Non-pigmented ciliary epithelial cell (primary cell): ENCODE results near the gene WNT2B.
A peak's percentile ranks its signal among the peaks of the same experiment; 100 is the strongest.

Source experiments
- DNase-seq: peaks from one replicate; pipeline ENCODE4 v3.0.0-alpha.2; 2010; ENCODE audit warnings: low read depth

Gene WNT2B

GRCh38 chr1:112504661-112505399, 3.9 kb upstream of the WNT2B start:
- no peak for DNase-seq

GRCh38 chr1:112505400-112505785, 3.4 kb upstream of the WNT2B start:
- no peak for DNase-seq

DNA sequence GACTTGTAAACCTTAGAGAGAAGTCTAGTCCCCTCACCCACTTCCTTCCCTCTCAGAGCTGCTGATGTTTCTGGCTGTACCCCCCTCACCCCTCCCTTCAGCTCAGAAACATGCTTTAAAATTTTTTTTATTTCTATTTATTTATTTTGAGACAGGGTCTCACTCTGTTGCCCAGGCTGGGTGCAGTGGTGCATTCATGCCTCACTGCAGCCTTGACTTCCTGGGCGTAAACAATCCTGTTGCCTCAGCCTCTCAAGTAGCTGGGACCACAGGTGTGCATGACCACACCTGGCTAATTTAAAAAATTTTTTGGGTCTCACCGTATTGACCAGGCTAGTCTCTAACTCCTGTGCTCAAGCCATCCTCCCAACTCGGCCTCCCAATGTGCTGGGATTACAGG, 2.9 kb upstream of the WNT2B start:
- no peak for DNase-seq

DNA sequence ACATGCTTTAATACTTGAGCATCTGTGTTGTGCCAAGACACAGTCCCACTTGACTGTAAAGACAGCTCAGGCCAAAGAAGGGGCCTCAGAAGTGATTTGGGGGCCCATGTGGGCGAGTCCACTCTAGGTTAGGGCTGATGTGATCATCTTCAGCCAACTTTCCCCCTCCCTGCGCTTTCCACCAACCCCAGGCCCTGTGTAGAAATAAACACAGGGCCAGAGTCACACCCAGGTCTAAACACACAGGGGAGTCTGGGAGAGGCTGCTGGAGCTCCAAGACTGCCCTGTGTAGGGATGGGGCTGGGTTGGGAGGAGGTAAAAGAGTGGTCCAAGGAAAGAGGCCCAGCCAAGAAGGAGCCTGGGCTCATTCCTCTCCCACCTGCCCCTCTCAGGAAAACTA, 2.5 kb upstream of the WNT2B start:
- no peak for DNase-seq

DNA sequence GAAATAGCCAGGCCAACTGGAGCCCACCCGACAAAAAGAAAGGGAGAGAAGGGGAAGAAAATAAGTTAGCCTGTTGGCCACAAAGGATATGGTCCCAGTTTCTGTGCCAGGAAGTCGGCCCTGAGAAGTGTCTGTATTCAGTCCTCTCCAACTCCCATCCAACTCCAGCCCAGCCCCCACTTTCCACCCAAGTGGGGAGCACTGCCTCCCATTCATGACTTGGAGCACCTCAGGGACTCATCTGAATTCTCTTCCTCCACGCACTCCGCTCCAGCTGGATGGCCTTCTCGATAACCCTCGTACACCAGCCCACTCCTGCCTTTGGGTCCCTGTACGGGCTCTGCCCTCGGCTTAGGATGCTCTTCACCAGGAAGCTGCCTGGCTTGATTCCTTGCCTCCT, 2.0 kb upstream of the WNT2B start:
- no peak for DNase-seq

DNA sequence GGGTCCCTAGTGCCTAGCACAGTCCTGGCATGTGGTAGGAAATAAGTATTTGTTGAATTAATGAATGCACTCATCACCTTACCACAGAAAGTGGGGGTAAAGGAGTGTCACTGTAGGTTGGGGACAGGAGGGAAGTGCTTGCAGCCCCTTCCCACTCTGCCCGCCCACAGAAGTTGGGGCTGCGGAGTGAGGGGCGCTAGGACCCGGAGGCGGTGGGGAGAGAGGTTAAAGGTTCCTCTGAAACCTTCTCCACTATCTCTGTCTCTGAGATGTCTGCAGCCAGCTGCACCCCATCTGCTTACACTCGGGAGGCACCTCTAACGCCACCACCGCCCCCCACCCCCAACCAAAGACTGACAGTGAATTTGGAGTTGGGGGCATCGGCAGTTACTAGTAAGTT, 1.4 kb upstream of the WNT2B start:
- DNase-seq: no peak

DNA sequence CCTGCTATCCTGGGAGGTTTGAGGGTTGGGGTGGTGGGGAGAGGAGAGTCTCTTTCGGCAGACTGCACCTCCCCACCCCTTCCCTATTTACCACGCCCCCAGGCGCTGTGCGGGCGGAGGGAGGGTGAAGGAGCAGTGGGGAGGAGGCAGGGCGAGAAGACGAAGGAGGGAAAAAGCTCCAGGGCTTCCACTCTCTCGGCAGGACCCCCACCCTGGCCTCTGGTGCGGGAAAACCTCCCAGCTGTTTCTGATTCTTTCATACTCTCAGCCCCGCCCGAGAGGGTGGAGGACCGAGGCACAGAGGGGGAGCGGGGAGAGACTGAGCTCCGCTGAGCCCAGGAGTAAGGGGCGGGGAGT, 866 bp upstream of the WNT2B start:
- no peak for DNase-seq

DNA sequence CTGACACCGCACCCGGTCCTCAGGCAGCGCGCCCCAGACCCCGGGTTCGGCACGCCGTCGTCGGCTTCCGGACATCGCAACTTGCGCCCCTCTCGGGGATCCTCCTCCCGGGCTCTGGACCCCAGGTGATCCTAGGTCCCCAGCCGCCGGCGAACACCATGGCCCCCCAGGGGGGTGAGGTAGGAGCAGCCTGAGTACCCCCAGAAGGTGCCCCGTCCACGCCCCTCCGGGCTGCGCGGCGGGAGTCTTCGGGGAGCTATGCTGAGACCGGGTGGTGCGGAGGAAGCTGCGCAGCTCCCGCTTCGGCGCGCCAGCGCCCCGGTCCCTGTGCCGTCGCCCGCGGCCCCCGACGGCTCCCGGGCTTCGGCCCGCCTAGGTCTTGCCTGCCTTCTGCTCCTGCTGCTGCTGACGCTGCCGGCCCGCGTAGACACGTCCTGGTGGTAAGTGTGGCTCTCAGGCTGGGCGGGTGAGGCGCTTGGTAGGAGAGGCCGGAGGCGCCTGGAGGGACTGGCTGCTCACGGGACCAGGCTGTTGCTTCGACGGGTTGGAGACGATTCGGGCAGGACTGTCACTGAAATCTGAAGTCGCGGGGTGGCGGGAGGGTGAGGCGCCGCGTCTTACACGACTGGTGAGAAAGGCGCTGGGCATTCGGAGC, 367 bp downstream of the WNT2B start:
- DNase-seq: no peak

DNA sequence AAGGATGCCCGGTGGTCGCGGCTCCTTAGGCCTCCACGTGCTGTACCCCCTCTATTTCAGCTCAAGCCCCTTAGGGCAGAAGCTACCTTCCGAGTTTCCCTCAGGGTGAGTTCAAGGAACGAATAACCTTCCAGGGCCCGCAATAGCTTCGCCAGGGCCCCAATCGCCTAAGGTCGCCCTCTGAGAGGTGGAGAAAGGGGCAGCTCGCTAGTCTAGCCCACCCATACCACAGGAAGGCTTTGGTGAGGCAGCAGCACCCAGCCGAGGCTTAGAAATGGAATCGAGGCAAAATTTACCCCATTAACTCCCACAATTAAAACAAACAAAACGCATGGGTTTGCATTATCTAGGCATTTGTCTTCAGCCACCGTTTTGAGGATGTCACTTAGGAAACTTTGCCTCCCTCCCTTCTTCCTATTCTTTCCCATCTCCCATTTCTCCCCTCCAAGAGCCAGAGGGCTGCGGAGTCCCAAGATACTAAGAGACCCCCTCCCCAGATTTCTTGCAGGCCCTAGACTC, 954 bp downstream of the WNT2B start:
- no peak for DNase-seq

DNA sequence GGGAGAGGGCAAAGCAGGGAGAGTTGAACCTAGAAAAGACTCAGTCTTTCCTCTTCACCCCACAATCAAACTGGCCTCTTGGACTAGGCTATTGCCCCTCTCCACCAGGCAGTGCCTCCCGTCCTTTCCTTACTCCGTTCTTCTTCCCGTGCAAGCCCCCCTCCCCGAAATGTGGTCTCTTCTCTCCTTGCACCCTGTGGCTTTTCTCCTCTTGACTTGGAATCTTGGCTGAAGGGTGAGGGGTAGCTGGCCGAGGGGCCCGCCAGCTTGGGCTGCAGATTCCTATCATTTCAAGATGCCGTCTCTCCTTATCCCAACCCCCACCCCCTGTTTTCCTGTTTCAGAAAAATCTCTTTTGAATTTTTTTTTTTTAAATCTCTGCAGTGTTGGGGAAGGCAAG, 1.6 kb downstream of the WNT2B start:
- DNase-seq: no peak

- DNase-seq: no peak
These were observed 3.1 kb downstream of the WNT2B start for GRCh38 chr1:112511897-112512296.

DNA sequence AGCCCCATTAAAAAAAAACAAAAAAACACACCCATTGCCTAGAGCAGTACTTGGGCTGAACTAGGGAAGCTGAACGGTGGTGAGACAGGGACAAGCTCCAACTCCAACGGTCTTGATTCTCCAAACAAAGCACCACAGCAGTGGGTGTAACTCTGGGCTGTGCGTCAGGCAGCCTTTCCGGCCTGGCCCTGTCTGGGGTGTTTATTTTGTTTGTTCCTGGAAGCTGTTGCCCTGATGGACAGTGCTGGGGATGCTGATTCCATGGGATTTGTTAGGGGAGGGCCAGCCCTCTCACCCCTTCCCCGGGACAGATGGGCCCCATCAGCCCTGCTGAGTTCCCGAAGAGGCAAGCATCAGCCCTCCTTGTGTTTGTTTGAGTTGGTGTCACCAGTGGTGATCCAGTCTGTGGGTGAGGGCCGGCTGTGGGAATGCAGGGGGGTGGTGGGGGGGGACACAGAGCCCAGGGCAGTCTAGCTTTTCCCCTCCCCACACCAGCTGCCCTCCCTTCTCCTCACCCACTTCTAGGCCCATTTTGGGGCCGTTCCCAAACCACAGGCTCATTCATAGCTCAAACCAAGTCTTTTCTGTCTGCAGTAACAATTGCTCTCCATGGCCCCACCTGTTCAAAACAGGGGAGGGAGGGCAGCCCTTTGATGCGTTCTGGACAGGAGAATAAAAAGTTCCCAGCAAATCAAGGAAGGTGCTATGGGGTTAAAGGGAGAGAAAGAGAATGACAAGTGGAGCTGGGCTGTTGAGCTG, 4.5 kb downstream of the WNT2B start:
- no peak for DNase-seq

DNA sequence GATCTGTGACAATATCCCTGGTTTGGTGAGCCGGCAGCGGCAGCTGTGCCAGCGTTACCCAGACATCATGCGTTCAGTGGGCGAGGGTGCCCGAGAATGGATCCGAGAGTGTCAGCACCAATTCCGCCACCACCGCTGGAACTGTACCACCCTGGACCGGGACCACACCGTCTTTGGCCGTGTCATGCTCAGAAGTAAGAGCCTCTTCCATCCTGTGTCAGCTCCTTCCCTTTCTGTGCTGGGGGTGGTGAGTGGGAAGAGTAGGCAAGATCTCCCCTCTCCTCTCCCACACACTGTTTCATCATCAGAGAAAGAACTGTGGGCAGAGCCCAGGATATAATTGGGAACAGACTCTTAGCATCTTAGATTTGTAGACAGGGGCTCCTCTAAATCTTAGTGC, 6.1 kb downstream of the WNT2B start:
- no peak for DNase-seq

DNA sequence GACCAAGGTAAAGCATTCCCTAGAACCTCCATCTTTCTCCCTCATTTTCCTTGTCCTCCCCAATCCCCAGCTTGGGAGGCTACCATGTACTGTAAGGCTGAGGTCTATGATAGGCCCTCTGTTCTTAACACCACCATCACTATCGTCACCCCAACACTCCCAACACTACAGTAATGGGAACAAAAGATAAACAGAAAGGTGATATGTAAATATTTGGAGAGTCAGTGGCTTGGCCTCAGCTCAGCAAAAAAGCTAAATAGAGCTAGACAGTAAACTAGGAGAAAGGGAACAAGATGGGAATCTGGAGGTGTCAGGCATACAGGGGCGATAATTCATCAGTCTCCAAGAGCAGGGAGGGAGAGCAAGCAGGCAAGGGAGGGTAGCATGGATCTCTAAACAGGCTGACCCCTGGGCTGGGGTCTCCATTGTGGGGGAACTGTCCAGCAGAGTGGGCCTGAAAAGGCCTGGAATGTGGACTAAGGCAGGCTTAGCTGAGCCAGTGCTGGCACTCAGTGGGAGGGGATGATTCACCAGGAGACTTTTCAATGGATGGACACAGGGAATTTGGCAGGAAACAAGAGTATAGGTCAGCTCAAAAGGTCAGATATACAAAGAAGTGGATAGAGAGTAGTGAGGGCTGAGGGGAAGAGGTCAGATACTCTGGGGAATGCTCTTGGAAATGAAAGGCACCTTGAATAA, 6.7 kb downstream of the WNT2B start:
- DNase-seq: no peak

- DNase-seq: no peak
These were observed 7.4 kb downstream of the WNT2B start for GRCh38 chr1:112516141-112516540.

DNA sequence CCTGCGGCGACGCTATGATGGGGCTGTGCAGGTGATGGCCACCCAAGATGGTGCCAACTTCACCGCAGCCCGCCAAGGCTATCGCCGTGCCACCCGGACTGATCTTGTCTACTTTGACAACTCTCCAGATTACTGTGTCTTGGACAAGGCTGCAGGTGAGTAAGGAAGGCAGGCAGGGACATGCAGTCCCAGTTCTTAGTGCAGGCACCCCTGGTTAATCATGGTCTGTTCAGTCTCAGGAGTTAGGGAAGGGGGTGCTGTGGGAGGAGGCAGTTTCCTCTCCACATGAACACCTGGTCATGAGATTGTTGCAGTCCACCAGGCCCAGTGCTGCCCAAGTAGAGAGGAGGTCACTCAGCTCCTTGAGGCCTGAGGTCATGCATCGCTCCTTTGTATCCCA, 8.5 kb downstream of the WNT2B start:
- DNase-seq: no peak

DNA sequence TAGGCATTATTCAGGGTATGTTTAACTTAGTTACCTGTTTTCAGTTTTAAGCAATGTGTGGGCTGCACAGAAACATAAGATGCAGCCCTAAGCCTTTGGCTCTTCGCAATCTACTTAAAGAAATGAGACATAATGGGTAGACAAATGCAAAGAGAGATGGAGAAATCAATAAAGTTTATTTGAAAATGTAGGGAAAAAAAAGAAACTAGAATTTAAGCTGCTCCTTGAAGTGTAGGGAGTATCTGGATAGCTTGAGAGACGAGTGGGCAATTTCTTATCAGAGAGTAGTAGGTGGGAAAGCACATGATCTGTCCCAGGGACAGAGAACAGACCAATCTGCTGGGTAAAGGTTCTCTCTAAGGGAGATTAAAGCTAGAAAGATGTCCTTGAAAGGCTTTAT, 8.9 kb downstream of the WNT2B start:
- DNase-seq: no peak

DNA sequence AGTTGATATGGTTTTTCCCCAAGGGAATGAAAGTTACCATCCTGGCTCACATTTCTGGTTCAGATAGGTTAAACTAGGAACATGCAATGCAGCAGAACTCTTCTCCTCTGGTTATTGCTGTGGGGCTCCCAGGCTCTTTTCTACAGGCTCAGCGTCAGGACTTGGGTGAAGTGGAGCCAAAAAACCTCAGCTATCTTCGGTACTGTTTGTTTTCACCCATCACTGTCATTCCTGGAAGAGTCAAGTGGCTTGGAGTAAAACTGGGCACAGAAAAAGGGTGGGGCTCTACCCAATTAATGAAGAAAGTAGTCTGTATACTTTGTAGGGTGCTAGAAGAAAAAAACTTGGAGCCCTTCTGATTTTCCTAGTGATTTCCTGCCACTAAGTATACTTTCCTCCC, 9.4 kb downstream of the WNT2B start:
- DNase-seq: no peak

- DNase-seq: no peak
These were observed 11.4 kb downstream of the WNT2B start for GRCh38 chr1:112520166-112520565.

GRCh38 chr1:112522621-112523020, 13.9 kb downstream of the WNT2B start:
- peak; percentile 94 for DNase-seq

GRCh38 chr1:112524251-112524650, 15.5 kb downstream of the WNT2B start:
- no peak for DNase-seq

DNA sequence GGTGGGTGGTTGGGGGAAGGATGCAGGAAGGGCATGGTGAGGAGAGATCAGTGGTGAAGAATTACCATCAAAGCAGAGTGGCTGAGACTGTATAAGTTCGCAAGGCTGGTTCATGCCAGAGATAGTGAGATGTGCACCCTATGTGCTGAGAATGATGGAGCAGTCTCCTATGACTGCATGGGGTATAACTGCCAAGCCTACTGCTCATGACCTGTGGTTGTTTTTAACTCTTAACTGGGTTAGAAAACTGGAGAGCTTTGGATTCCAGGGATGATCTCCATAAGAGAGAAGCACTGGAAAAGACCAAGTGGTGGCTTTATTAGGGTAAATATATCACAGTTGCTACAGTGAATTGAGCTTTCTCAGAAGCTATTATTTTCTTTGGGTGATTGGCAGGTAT, 16.2 kb downstream of the WNT2B start:
- no peak for DNase-seq
